ENCODE data around the gene TPCN1. TPM values are rescaled to one million over a fixed set of nuclear protein-coding genes. Genes with fewer than 3 reads are reported as not detected.

TPCN1 gene
- total and polyA plus RNA-seq, 10 donors = 15.5 to 90.1 (median 46.7) TPM

- no peaks in the 10 kb centered on the region for H3K9me3 ChIP-seq
- no peak overlapping the region for H3K4me3 ChIP-seq
- peaks cover 8 to 31% (median 18%) of the 10 kb centered on the region in 6 donors for H3K4me1 ChIP-seq
- no peak overlapping the region for H3K27ac ChIP-seq
- TF ChIP-seq, protein P1, sequence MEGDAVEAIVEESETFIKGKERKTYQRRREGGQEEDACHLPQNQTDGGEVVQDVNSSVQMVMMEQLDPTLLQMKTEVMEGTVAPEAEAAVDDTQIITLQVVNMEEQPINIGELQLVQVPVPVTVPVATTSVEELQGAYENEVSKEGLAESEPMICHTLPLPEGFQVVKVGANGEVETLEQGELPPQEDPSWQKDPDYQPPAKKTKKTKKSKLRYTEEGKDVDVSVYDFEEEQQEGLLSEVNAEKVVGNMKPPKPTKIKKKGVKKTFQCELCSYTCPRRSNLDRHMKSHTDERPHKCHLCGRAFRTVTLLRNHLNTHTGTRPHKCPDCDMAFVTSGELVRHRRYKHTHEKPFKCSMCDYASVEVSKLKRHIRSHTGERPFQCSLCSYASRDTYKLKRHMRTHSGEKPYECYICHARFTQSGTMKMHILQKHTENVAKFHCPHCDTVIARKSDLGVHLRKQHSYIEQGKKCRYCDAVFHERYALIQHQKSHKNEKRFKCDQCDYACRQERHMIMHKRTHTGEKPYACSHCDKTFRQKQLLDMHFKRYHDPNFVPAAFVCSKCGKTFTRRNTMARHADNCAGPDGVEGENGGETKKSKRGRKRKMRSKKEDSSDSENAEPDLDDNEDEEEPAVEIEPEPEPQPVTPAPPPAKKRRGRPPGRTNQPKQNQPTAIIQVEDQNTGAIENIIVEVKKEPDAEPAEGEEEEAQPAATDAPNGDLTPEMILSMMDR (IDR thresholded peaks at IDR 0.05 in 8 of 11, conservative IDR thresholded peaks at IDR 0.05 in 3 of 11) = no peak
- TF ChIP-seq POLR2A (IDR thresholded peaks at IDR 0.05) = no peak
- peak; percentile 3 to 55 (median 32) for TF ChIP-seq POLR2AphosphoS5 (IDR thresholded peaks at IDR 0.05)
- intact Hi-C loops (cut with DNase I; ENCODE audit: low total_unique reads) = no loop called here
- H3K36me3 ChIP-seq = peaks cover 2 to 100% (median 70%) of the 10 kb centered on the region in 6 donors
- H3K27me3 ChIP-seq (replicated peaks in 1 of 7) = no peaks in the 10 kb centered on the region
- no peak for DNase-seq
- 88 to 95% (median 94%) methylated on average over 18 to 24 of the region's 24 CpGs for WGBS, 5 donors
Measured at GRCh38 chr12:113295886-113296556, 74.8 kb downstream of the TPCN1 start.

DNA sequence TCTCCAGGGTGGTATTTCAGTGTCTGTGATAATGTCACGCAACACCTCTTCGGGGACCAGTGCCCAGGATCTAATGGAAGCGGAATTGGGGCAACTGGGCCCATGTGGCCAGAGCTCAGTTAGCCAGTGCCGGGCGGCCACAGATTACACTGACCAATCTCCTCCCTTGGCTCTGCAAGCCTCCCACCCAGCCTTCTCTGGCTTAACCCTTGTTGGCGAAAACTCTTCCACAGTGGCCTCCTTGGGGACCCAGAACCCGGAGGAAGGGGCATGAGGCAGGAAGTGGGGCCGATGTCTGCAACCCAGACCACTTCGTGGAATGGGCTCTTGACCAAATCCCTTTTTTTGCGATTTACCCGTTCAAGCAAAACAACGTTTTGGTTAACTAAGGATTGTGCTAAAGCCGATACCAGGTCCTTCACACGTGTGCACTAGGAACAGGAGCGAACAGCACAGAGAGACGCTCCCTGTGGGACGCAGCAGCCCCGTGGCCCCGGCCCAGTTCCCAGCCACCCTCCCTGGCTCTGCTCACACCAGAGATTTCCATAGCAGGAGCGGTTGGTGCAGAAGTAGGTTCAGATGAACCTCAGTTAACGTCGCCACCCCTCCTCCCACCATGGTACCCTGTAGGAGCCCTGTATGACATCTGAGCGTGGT, 75.4 kb downstream of the TPCN1 start:
- WGBS, 5 donors = 88 to 93% (median 91%) methylated on average over 19 to 23 of the region's 23 CpGs
- peak overlapping the region in 2 of 8 donors; percentile 46 to 50 for H3K27ac ChIP-seq

DNA sequence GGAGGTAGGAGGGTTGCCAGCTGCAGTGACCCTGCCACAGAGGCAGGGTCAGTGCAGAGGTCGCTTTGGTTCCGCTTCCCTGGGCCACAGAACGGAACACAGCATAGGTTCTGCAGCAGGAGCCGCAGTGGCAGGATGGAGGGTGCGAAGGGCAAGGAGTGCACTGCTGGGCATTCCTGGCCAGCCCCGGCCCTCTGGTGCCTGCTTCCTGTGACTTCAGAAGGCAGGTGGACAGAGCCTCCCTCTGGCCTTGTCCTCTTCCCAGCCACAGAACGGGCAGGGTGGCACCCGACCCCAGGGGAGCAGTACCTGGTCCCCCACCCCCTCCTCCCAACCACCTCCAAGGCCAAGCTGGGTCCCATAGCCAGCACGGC, 75.9 kb downstream of the TPCN1 start:
- peaks cover 2 to 100% (median 68%) of the 10 kb centered on the region in 6 donors for H3K36me3 ChIP-seq
- peak overlapping the region in 2 of 8 donors; percentile 46 to 50 for H3K27ac ChIP-seq

More for the DNA sequence above, 75.4 kb downstream of the TPCN1 start:
- peaks cover 2 to 100% (median 67%) of the 10 kb centered on the region in 6 donors for H3K36me3 ChIP-seq
- intact Hi-C loops (cut with DNase I; ENCODE audit: low total_unique reads) = no loop called here
- no peaks in the 10 kb centered on the region for H3K27me3 ChIP-seq (replicated peaks in 1 of 7)
- no peak overlapping the region for H3K4me3 ChIP-seq
- no peak for TF ChIP-seq POLR2AphosphoS5 (IDR thresholded peaks at IDR 0.05)
- no peak for TF ChIP-seq POLR2A (IDR thresholded peaks at IDR 0.05)
- TF ChIP-seq, protein P1 (IDR thresholded peaks at IDR 0.05 in 8 of 11, conservative IDR thresholded peaks at IDR 0.05 in 3 of 11) = no peak
- H3K4me1 ChIP-seq = peaks cover 8 to 31% (median 18%) of the 10 kb centered on the region in 6 donors
- DNase-seq = no peak
- H3K9me3 ChIP-seq = no peaks in the 10 kb centered on the region

More for the DNA sequence above, 75.9 kb downstream of the TPCN1 start:
- intact Hi-C loops (cut with DNase I; ENCODE audit: low total_unique reads) = no loop called here
- DNase-seq = no peak
- Histone ChIP-seq H3K27me3 (replicated peaks in 1 of 7) (no peaks in the 10 kb centered on the region), H3K4me1 (peaks cover 8 to 31% (median 18%) of the 10 kb centered on the region in 6 donors), H3K4me3 (no peak overlapping the region), H3K9me3 (no peaks in the 10 kb centered on the region)
- WGBS, 5 donors = 51 to 92% (median 81%) methylated on average over 3 to 9 of the region's 9 CpGs
- TF ChIP-seq POLR2AphosphoS5 (IDR thresholded peaks at IDR 0.05) = peak in 2 of 3 donors; percentile 51 to 71
- TF ChIP-seq, protein P1 (IDR thresholded peaks at IDR 0.05 in 8 of 11, conservative IDR thresholded peaks at IDR 0.05 in 3 of 11) = no peak
- TF ChIP-seq POLR2A (IDR thresholded peaks at IDR 0.05) = no peak

All from spleen (tissue), 11 donors.